Activated naive CD8-positive, alpha-beta T cell treated with anti-CD3 and anti-CD28 coated beads, Interleukin-2, amount 10 ng/mL, durations not matched to agents 7 days and 5 days (primary cell): ENCODE results near the gene SHC3. TPM values are rescaled to one million over a fixed set of nuclear protein-coding genes. Genes with fewer than 3 reads are reported as not detected.

ENCODE experiments used
- ATAC-seq: fragments of 150-1000 bp; cut with Tn5 transposase; one replicate; pipeline ENCODE4 v1.10.0; 2021; ENCODE audit warnings: low read depth, moderate library complexity
- POLR2A ChIA-PET: fragments of 350-600 bp; sonication (Branson Sonifier 250); formaldehyde crosslinking; loops from one replicate; lab custom pipeline; 2021; ENCODE audit warnings: antibody characterized with exemption; lab: Charles Lee
- DNase-seq: peaks from one replicate; pipeline ENCODE4 v3.0.0; 2021
- H3K27ac Mint-ChIP-seq: one replicate; pipeline ENCODE4 v1.8.0; 2022; ENCODE audit warnings: mild to moderate bottlenecking, mixed read lengths
- H3K27me3 Mint-ChIP-seq: one replicate; pipeline ENCODE4 v1.8.0; 2022; ENCODE audit warnings: mild to moderate bottlenecking, moderate library complexity, mixed read lengths
- H3K36me3 Mint-ChIP-seq: one replicate; pipeline ENCODE4 v1.8.0; 2021; ENCODE audit warnings: mild to moderate bottlenecking, mixed read lengths
- H3K4me1 Mint-ChIP-seq: one replicate; pipeline ENCODE4 v1.8.0; 2021; ENCODE audit warnings: mixed read lengths
- H3K4me3 Mint-ChIP-seq: one replicate; pipeline ENCODE4 v1.8.0; 2022; ENCODE audit warnings: mild to moderate bottlenecking, moderate library complexity, mixed read lengths
- H3K9me3 Mint-ChIP-seq: one replicate; pipeline ENCODE4 v1.8.0; 2021; ENCODE audit warnings: mixed read lengths
- total RNA-seq, 2 experiments: library from RNA; stranded (reverse); gene quantifications; one replicate each; pipeline ENCODE4 v1.2.3, GENCODE V29; 2021

Gene SHC3
- total RNA-seq, 2 experiments from 2014 or later: not detected

DNA sequence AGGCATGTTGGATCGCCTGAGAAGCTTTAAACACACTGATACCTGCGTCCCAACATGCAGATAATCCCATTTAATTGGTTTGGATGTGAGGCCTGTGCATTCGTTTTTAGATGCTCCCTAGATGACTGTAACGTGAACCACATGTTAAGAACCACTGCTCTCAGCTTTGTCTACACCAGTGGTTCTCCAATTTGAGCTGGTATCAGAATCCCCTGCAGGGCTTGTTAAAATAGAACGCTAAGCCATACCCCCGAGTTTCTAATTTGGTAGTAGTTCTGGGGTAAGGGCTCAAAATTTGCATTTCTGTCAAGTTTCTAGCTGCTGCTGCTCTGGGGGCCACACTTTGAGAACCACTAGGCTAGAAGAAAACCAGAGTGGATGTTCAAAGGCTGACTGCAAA lies 112.7 kb downstream of the SHC3 start:
- peaks cover 2% of the 10 kb centered on the region for H3K27me3 Mint-ChIP-seq
- H3K4me3 Mint-ChIP-seq: no peak overlapping the region
- H3K9me3 Mint-ChIP-seq: no peaks in the 10 kb centered on the region
- H3K4me1 Mint-ChIP-seq: no peaks in the 10 kb centered on the region
- POLR2A ChIA-PET: no interaction called here
- H3K27ac Mint-ChIP-seq: no peak overlapping the region
- ATAC-seq (no peak), DNase-seq (no peak)
- no peaks in the 10 kb centered on the region for H3K36me3 Mint-ChIP-seq

DNA sequence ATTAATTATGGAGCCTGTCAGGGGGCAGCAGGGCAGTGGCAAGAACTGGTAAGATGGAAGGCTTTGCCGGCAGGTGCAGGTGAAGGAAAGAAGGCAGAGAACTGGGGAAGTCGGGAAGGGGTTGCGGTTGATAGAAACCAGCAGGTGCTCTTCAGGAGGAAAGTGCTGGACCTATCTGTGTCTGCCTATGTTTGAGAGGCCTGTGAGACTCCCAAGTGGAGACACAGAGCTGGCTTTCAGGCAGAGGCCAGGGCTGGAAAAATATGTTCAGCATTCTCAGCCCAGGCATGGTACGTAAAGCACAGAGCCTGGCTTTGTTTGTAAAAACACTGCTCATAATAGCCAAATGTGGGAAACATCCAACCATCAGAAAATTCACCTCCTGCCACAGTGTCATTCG lies 117.8 kb downstream of the SHC3 start:
- H3K27me3 Mint-ChIP-seq: no peaks in the 10 kb centered on the region
- DNase-seq (no peak), ATAC-seq (no peak)
- H3K9me3 Mint-ChIP-seq: no peaks in the 10 kb centered on the region
- H3K36me3 Mint-ChIP-seq: no peaks in the 10 kb centered on the region
- H3K4me1 Mint-ChIP-seq: no peaks in the 10 kb centered on the region
- H3K4me3 Mint-ChIP-seq: no peak overlapping the region
- POLR2A ChIA-PET: no interaction called here
- no peak overlapping the region for H3K27ac Mint-ChIP-seq

DNA sequence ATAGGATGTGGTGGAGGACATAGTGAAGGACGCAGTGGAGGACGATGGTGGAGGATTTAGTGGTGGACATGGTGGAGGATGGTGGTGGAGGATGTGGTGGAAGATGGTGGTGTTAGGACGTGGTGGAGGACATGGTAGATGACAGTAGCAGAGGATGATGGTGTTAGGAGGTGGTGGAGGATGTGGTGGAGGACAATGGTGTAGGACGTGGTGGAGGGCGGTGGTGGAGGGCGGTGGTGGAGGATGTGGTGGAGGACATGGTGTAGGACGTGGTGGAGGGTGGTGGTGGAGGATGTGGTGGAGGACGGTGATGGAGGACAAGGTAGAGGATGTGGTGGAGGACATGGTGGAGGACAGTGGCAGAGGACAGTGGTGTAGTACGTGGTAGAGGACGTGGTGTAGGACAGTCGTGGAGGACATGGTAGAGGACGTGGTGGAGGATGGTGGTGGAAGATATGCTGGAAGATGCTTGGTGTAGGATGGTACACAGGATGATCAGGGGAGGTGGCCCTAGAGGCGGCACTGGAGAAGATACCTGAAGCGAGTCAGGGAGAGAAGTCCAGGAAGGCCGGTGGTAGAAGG lies 118.6 kb downstream of the SHC3 start:
- DNase-seq: no peak
- POLR2A ChIA-PET: no interaction called here
- Mint-ChIP-seq H3K27ac (no peak overlapping the region), H3K36me3 (no peaks in the 10 kb centered on the region), H3K27me3 (no peaks in the 10 kb centered on the region), H3K4me3 (no peak overlapping the region), H3K9me3 (no peaks in the 10 kb centered on the region), H3K4me1 (no peaks in the 10 kb centered on the region)
- ATAC-seq: no peak

DNA sequence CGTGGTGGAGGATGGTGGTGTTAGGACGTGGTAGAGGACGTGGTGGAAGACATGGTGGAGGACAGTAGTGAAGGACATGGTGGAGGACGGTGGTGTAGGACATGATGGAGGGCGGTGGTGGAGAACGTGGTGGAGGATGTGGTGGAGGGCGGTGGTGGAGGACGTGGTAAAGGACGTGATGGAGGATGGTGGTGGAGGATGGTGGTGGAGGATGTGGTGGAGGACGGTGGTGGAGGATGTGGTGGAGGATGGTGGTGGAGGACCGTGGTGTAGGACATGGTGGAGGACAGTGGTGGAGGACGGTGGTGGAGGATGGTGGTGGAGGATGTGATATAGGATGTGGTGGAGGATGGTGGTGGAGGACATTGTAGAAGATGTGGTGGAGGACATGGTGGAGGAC lies 119.7 kb downstream of the SHC3 start:
- no peak overlapping the region for H3K4me3 Mint-ChIP-seq
- H3K9me3 Mint-ChIP-seq: no peaks in the 10 kb centered on the region
- no peaks in the 10 kb centered on the region for H3K27me3 Mint-ChIP-seq
- no peak for ATAC-seq
- H3K27ac Mint-ChIP-seq: no peak overlapping the region
- no peaks in the 10 kb centered on the region for H3K36me3 Mint-ChIP-seq
- H3K4me1 Mint-ChIP-seq: no peaks in the 10 kb centered on the region
- no peak for DNase-seq
- POLR2A ChIA-PET: no interaction called here

DNA sequence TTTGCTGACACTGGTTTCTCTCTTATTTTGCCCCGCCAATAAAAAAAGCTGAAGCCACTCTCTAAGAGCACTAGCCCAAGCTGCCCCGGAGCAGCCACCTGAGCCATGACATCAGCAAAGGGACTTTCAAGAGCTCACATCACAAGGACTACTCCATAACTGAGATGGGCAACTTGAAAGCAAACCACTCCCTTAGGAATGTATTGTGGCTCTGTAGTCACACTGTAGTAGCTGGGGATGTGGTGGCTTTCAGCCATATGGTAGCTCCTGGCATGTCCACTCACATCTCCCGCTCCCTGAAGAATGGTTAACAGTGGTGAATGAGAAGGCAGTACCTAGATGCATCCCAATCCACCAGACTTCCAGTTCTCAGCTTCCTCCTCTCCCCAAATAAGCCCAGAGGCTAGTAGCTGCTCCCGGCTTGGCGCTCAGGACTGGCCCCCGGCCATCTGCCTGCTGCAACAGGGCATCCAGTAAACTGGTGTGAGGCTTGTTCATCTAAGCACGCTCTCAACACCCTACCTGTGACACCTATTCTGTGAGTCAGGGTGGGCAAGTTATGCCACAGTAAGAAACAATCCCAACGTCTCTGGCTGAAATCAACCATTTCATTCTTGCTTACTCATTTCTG lies 123.6 kb downstream of the SHC3 start:
- ATAC-seq (no peak), DNase-seq (no peak)
- H3K4me3 Mint-ChIP-seq: no peak overlapping the region
- POLR2A ChIA-PET: no interaction called here
- H3K9me3 Mint-ChIP-seq: no peaks in the 10 kb centered on the region
- H3K4me1 Mint-ChIP-seq: no peaks in the 10 kb centered on the region
- H3K36me3 Mint-ChIP-seq: no peaks in the 10 kb centered on the region
- no peaks in the 10 kb centered on the region for H3K27me3 Mint-ChIP-seq
- no peak overlapping the region for H3K27ac Mint-ChIP-seq

DNA sequence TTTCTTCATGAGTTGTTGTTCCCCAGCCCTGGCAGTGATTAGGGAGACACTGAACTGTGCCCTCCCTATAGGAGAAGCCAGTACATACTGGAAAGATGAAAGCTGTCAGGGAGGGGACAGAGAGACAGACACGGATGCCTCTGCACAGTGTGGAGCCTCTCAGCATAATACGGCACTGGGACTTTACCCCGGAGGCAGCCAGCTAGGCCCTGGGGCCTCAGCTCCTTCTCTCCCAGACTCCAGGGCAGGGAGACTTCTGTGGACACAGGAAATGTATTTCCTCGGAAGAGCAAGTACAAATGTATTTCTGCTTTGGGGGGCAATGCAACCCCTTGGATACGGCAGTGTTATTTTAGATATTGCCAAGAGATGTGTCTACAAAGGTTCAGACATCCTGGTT lies 125.3 kb downstream of the SHC3 start:
- ATAC-seq (no peak), DNase-seq (no peak)
- POLR2A ChIA-PET: no interaction called here
- Mint-ChIP-seq H3K4me1 (no peaks in the 10 kb centered on the region), H3K36me3 (no peaks in the 10 kb centered on the region), H3K27me3 (peaks cover 3% of the 10 kb centered on the region), H3K4me3 (no peak overlapping the region), H3K9me3 (no peaks in the 10 kb centered on the region), H3K27ac (no peak overlapping the region)

DNA sequence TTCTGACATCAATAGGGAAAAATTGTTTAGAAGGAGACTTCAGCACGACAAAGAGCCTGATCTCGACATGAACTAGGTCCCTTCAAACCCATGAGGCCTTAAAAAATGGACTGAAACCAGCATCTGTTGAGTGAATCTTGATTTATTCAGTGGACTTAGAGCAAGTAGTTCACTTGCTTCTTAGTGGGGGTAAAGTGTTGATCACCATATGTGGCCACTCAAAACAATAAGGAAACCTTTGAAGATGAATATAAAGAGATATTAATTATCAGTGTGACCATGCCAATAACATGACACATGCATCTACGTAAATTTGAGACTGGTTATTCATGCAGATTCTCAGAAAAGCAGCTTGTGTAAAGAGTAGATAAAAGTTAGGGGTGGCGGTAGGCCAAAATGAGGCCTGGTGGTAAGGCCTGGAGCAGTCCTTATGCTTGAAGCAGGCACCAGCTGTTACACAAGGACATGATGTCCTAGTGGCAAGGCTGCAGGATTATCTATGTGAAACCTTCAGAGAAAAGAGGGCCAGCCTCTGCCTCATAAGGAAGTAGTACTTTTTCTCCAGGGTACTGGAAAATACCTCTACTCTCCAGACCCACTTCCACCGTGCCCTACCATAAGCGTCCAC lies 126.0 kb downstream of the SHC3 start:
- POLR2A ChIA-PET: no interaction called here
- DNase-seq: no peak
- Mint-ChIP-seq H3K36me3 (no peaks in the 10 kb centered on the region), H3K27me3 (peaks cover 4% of the 10 kb centered on the region), H3K4me3 (no peak overlapping the region), H3K27ac (no peak overlapping the region), H3K4me1 (no peaks in the 10 kb centered on the region), H3K9me3 (no peaks in the 10 kb centered on the region)
- no peak for ATAC-seq

DNA sequence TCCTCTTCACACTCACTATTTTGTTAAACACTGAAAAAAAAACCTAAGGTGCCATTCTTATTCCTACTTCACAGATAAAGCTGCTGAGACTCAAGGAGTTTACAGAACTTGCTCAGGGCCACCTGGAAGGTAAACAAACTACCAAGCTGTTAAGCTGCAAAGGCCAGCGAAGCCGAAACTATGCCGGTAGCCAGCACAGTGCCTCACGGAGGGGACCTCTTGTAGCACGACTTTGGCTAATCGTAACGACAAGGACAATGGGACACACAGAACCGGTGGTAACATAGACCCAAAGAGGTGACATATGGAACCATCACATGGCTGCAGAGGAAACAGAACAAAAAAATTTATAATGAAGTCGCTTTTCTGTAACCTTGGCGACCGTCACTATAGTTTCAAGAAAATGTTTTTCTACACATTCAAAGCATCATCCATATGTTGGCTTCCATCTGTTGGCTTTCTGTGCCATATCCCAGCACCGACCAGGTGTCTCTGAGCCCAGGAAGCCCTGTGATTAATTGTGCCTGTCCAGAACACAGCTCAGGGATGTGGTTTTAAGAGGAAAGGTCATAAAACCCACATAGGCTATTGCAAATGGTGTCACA lies 127.1 kb downstream of the SHC3 start:
- Mint-ChIP-seq H3K4me1 (no peaks in the 10 kb centered on the region), H3K27me3 (peaks cover 8% of the 10 kb centered on the region), H3K36me3 (no peaks in the 10 kb centered on the region), H3K27ac (no peak overlapping the region), H3K9me3 (no peaks in the 10 kb centered on the region), H3K4me3 (no peak overlapping the region)
- DNase-seq (no peak), ATAC-seq (no peak)
- POLR2A ChIA-PET: no interaction called here

DNA sequence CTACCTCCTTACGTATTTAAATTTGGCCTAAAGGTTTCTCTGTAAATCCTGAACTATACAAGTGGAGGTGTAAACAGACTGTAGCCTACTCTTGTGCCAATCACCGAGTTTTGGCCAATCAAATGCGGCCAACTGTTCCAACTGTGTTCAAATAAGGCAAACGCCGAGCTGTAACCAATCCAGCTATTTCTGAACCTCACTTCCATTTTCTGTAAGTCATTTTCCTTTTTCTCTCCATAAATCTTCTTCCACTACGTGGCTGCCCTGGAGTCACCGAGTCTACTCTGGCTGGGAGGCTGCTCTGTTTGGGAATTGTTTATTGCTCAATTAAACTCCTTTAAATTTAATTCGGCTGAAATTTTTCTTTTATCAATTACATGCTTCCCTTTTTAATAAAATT lies 129.0 kb downstream of the SHC3 start:
- no peak overlapping the region for H3K4me3 Mint-ChIP-seq
- POLR2A ChIA-PET: no interaction called here
- no peaks in the 10 kb centered on the region for H3K9me3 Mint-ChIP-seq
- DNase-seq (no peak), ATAC-seq (no peak)
- no peaks in the 10 kb centered on the region for H3K4me1 Mint-ChIP-seq
- H3K27me3 Mint-ChIP-seq: peaks cover 9% of the 10 kb centered on the region
- no peaks in the 10 kb centered on the region for H3K36me3 Mint-ChIP-seq
- H3K27ac Mint-ChIP-seq: no peak overlapping the region

DNA sequence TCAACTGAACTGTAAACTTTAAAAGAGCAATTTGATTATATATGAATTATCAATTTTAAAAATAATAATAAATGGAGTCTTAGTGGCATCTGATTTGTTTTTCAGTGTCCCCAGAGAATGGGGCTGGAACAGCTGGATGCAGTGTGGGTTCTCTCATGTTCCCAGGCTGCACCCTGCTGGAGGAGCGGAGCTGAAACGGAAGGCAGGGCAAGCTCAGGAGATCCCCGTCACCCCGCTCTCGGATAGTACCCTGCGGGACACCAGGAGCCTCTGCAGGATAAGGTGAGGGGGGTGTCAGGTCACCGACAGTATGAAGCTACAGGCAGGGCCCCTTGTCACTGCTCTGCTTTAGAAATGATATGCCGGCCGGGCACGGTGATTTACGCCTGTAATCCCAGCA lies 130.0 kb downstream of the SHC3 start:
- Mint-ChIP-seq H3K36me3 (no peaks in the 10 kb centered on the region), H3K4me1 (no peaks in the 10 kb centered on the region), H3K27ac (no peak overlapping the region), H3K9me3 (no peaks in the 10 kb centered on the region), H3K4me3 (no peak overlapping the region), H3K27me3 (peaks cover 9% of the 10 kb centered on the region)
- DNase-seq: no peak
- POLR2A ChIA-PET: no interaction called here
- no peak for ATAC-seq

DNA sequence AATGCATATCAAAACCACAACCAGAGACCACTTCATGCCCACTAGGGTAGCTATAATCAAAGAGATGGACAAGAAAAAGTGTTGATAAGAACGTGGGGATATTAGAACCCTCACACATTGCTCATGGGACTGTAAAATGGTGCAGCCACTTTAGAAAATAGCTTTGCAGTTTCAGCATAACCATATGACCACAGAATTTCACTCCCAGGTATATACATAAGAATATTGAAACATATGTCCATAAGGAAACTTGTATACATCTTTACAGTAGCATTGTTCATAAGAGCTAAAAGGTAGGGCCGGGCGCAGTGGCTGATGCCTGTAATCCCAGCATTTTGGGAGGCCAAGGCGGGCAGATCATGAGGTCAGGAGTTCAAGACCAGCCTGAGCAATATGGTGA lies 131.0 kb downstream of the SHC3 start:
- Mint-ChIP-seq H3K4me3 (no peak overlapping the region), H3K36me3 (no peaks in the 10 kb centered on the region), H3K9me3 (no peaks in the 10 kb centered on the region), H3K27ac (no peak overlapping the region), H3K4me1 (no peaks in the 10 kb centered on the region), H3K27me3 (peaks cover 9% of the 10 kb centered on the region)
- POLR2A ChIA-PET: interaction anchor here (0.6 kb wide), 1 partner anchor 93 kb away, joined by 4 read pairs; no protein-coding TSS in a partner anchor
- no peak for ATAC-seq
- DNase-seq: no peak

DNA sequence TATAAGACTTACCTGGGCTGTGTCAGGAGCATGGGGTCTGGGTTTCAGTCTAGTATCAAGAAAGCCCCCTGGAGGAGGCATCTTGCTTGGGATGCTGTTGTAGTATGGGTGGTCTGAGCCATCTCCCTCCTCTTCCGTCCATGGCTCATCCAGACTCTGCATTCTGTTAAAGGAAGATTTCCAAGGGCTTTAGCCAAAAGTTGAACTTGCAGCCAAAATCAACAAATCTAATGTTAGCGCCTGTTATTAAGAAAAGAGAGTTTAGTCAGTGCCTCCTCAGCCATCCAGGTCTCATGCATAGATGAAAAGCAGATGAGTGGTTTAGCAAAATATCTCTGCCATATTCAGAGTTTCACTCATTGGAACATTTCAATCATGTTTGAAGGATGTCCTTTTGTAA lies 131.8 kb downstream of the SHC3 start:
- Mint-ChIP-seq H3K9me3 (no peaks in the 10 kb centered on the region), H3K27me3 (peaks cover 9% of the 10 kb centered on the region), H3K36me3 (no peaks in the 10 kb centered on the region), H3K27ac (no peak overlapping the region), H3K4me3 (no peak overlapping the region), H3K4me1 (no peaks in the 10 kb centered on the region)
- POLR2A ChIA-PET: no interaction called here
- DNase-seq (no peak), ATAC-seq (no peak)

DNA sequence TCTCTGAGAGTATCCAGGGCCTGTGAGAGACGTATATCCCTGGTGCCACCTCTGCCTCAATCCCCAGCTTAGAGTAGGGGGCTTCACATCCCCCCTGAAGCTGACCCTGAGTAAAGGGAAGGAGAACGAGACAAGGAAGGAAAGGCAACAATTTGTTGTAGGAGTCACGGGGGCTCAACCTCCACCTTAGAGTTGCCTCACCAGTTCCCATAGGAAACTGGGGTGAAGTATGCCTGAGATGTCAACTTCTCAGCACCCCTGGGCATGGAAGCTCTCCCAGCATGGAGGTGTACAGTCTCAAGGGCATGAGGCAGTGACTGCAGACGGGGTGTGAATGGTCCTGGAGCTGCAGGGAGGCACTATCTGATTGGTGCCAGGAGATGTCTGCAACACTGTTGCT lies 133.7 kb downstream of the SHC3 start:
- ATAC-seq (no peak), DNase-seq (no peak)
- Mint-ChIP-seq H3K27me3 (peaks cover 9% of the 10 kb centered on the region), H3K9me3 (no peaks in the 10 kb centered on the region), H3K4me1 (no peaks in the 10 kb centered on the region), H3K27ac (no peak overlapping the region), H3K36me3 (no peaks in the 10 kb centered on the region), H3K4me3 (no peak overlapping the region)
- POLR2A ChIA-PET: no interaction called here

DNA sequence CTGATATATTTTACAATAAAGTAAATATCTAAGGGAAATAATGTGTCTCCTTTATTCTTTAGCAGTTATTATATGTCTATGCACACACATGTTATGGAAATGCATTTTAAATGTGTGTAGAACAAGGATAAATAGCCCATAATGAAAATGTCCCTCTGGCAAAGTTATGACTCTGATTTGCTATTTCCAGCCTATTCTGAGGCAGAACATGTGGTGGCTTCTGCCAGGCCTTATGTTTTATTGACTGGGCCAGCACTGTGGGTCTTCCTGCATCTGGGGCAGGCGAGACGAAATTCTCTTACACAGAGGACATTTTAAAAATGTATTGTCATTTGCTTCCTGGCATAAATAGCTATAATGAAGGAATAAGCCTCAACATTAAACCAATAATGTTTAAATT lies 134.5 kb downstream of the SHC3 start:
- H3K9me3 Mint-ChIP-seq: no peaks in the 10 kb centered on the region
- H3K36me3 Mint-ChIP-seq: no peaks in the 10 kb centered on the region

More for the DNA sequence above, 134.5 kb downstream of the SHC3 start:
- H3K27ac Mint-ChIP-seq: no peak overlapping the region
- H3K4me3 Mint-ChIP-seq: no peak overlapping the region
- DNase-seq (no peak), ATAC-seq (no peak)
- POLR2A ChIA-PET: no interaction called here
- peaks cover 7% of the 10 kb centered on the region for H3K27me3 Mint-ChIP-seq
- H3K4me1 Mint-ChIP-seq: no peaks in the 10 kb centered on the region
